A549 (cell line): ENCODE data around the gene CLEC2B. TPM values are rescaled to one million over a fixed set of nuclear protein-coding genes. Genes with fewer than 3 reads are reported as not detected.

Experiments used
- ATAC-seq, 2 experiments: fragments of 200-7000 bp in 1 of 2; fragments of >200 bp in 1 of 2; cut with Nextera tagmentation in 1 of 2; cut with Tn5 transposase in 1 of 2; 3 replicates each; pipeline versions ENCODE4 v1.8.0 to v1.9.1; 2018 to 2020; ENCODE audit warnings: mild to moderate bottlenecking in 1 of 2, moderate library complexity in 1 of 2
- CTCF ChIA-PET: fragments of 300-600 bp; sonication (Branson Sonifier 250); formaldehyde crosslinking; extraction: SDS; loops from one replicate; lab custom pipeline; 2021; ENCODE audit warnings: antibody characterized with exemption, inconsistent platforms; lab: Yijun Ruan, JAX
- POLR2A ChIA-PET: fragments of 350-600 bp; formaldehyde crosslinking; extraction: SDS; loops from one replicate; lab custom pipeline; 2021; ENCODE audit warnings: antibody characterized with exemption, inconsistent platforms; lab: Yijun Ruan, JAX
- DNase-seq, 2 experiments: peaks; one replicate each; pipeline versions ENCODE4 v3.0.0 to v3.0.0-alpha.2; 2011 to 2016; ENCODE audit warnings: low read depth in 1 of 2, low spot score in 1 of 2
- FAIRE-seq: peaks from 2 replicates; lab custom pipeline; 2011; peaks lifted over from hg19 to GRCh38; lab: Jason Lieb, UNC
- H3K27ac ChIP-seq, 2 experiments: fragments of >200 bp; sonication (Bioruptor Twin); formaldehyde crosslinking; 3 replicates each; pipeline ENCODE4 v1.5.1; 2016 to 2017
- H3K4me1 ChIP-seq: fragments of >200 bp; sonication (Bioruptor Twin); formaldehyde crosslinking; 3 replicates; pipeline ENCODE4 v1.6.1; 2016
- H3K4me2 ChIP-seq: fragments of >200 bp; sonication (Bioruptor Twin); formaldehyde crosslinking; 3 replicates; pipeline ENCODE4 v1.6.1; 2016
- H3K4me3 ChIP-seq: fragments of >200 bp; sonication (Bioruptor Twin); formaldehyde crosslinking; 3 replicates; pipeline ENCODE4 v1.5.1; 2016
- H3K9me3 ChIP-seq: fragments of >200 bp; sonication (Bioruptor Twin); formaldehyde crosslinking; 3 replicates; pipeline ENCODE4 v1.6.1; 2016
- BHLHE40 ChIP-seq: IDR thresholded peaks from 2 replicates; pipeline ENCODE4 v1.6.1; 2012; ENCODE audit warnings: low read depth, low read length, inconsistent platforms
- CBX2 ChIP-seq: fragments of 200-600 bp; sonication (generic); IDR thresholded peaks from 2 replicates; pipeline ENCODE4 v1.6.1; 2016; ENCODE audit warnings: low read depth, mild to moderate bottlenecking, borderline replicate concordance
- CBX8 ChIP-seq: fragments of 200-600 bp; sonication (generic); IDR thresholded peaks from 2 replicates; pipeline ENCODE4 v1.6.1; 2016
- FOSL2 ChIP-seq, 2 experiments: fragments of 450-650 bp in 1 of 2; fragments of >200 bp in 1 of 2; sonication (Bioruptor Twin) in 1 of 2; formaldehyde crosslinking; IDR thresholded peaks; 2 replicates each; pipeline versions ENCODE4 v1.5.0 to v1.6.1; 2016 to 2020; ENCODE audit warnings: mild to moderate bottlenecking in 1 of 2, moderate library complexity in 1 of 2
- FOXS1 ChIP-seq: fragments of 250-450 bp; sonication (Bioruptor Pico); IDR thresholded peaks from 2 replicates; pipeline ENCODE4 v1.5.0; 2020; ENCODE audit warnings: mild to moderate bottlenecking, moderate library complexity
- GATA3 ChIP-seq: IDR thresholded peaks from 2 replicates; pipeline ENCODE4 v1.6.1; 2012; ENCODE audit warnings: borderline replicate concordance
- HOXB13 ChIP-seq: fragments of 250-450 bp; sonication (Bioruptor Pico); IDR thresholded peaks from 2 replicates; pipeline ENCODE4 v1.5.0; 2020; ENCODE audit warnings: low read depth, mild to moderate bottlenecking, moderate library complexity
- HOXB5 ChIP-seq: fragments of 250-450 bp; sonication (Bioruptor Pico); IDR thresholded peaks from 2 replicates; pipeline ENCODE4 v1.5.0; 2020; ENCODE audit warnings: mild to moderate bottlenecking, moderate library complexity
- JUN ChIP-seq, 2 experiments: fragments of >200 bp; sonication (Bioruptor Twin); formaldehyde crosslinking; IDR thresholded peaks; 2 replicates in 1 of 2; 3 replicates in 1 of 2; pipeline ENCODE4 v1.6.1; 2016 to 2017
- KDM5A ChIP-seq: fragments of 200-600 bp; sonication (generic); IDR thresholded peaks from 2 replicates; pipeline ENCODE4 v1.6.1; 2016; ENCODE audit warnings: antibody characterized with exemption, mild to moderate bottlenecking
- MAFK ChIP-seq: fragments of 450-650 bp; IDR thresholded peaks from 2 replicates; pipeline ENCODE4 v1.6.1; 2014; ENCODE audit not compliant: partially characterized antibody
- NPAS2 ChIP-seq: fragments of 250-450 bp; sonication (Bioruptor Pico); IDR thresholded peaks from 2 replicates; pipeline ENCODE4 v1.8.0; 2022; ENCODE audit warnings: mild to moderate bottlenecking, moderate library complexity, borderline replicate concordance
- PHF8 ChIP-seq: fragments of 200-600 bp; sonication (generic); IDR thresholded peaks from 2 replicates; pipeline ENCODE4 v1.6.1; 2016; ENCODE audit warnings: low read depth, mild to moderate bottlenecking, antibody characterized with exemption, moderate library complexity, borderline replicate concordance
- POLR2AphosphoS2 ChIP-seq: conservative IDR thresholded peaks from 2 replicates; pipeline ENCODE4 v1.6.1; 2012; ENCODE audit warnings: low read length, improper control_type of control experiment, inconsistent platforms
- RCOR1 ChIP-seq: fragments of 150-350 bp; IDR thresholded peaks from 2 replicates; pipeline ENCODE4 v1.6.1; 2014; ENCODE audit warnings: antibody characterized with exemption, low read length, low read depth
- TP53 ChIP-seq: fragments of 250-450 bp; sonication (Bioruptor Pico); IDR thresholded peaks from 2 replicates; pipeline ENCODE4 v1.5.0; 2021; ENCODE audit warnings: mild to moderate bottlenecking, moderate library complexity
- ZC3H11A ChIP-seq: fragments of 450-650 bp; IDR thresholded peaks from 2 replicates; pipeline ENCODE4 v1.6.1; 2014; ENCODE audit warnings: antibody characterized with exemption, mild to moderate bottlenecking
- WGBS: methylation state at CpG from one replicate; pipeline ENCODE4 v1.1.6; 2017; ENCODE audit errors: missing lambda C conversion rate; 5-methylcytosine and 5-hydroxymethylcytosine counted together
- polyA plus RNA-seq, 4 experiments: library from polyadenylated mRNA; depleted of rRNA in 3 of 4; stranded (reverse); fragments of >200 nt; fragmentation: RNase III in 1 of 4; extraction: RNeasy Plus Mini Kit Qiagen cat#74134 plus additional on column Dnase treatment in 1 of 4; gene quantifications; 2 replicates in 3 of 4; 3 replicates in 1 of 4; pipeline ENCODE4 v1.2.3, GENCODE V29; 2011 to 2017
- TF ChIP-seq, protein P1 (sequence below): fragments of 250-450 bp; sonication (Bioruptor Pico); IDR thresholded peaks from 2 replicates; pipeline ENCODE4 v1.5.0; 2021; ENCODE audit warnings: mild to moderate bottlenecking, moderate library complexity, borderline replicate concordance
- TF ChIP-seq, protein P2 (sequence below): IDR thresholded peaks from 2 replicates; pipeline ENCODE4 v1.6.1; 2012
- TF ChIP-seq, protein P3 (sequence below): fragments of 200-600 bp; sonication (generic); IDR thresholded peaks from 2 replicates; pipeline ENCODE4 v1.6.1; 2016; ENCODE audit warnings: antibody characterized with exemption, mild to moderate bottlenecking, moderate library complexity
- TF ChIP-seq, protein P4 (sequence below): IDR thresholded peaks from 2 replicates; pipeline ENCODE4 v1.6.1; 2012

The CLEC2B gene
- polyA plus RNA-seq, 2 of the 4 experiments (the other 2 are of a cell fraction): 0.30 to 2.1 TPM

DNA sequence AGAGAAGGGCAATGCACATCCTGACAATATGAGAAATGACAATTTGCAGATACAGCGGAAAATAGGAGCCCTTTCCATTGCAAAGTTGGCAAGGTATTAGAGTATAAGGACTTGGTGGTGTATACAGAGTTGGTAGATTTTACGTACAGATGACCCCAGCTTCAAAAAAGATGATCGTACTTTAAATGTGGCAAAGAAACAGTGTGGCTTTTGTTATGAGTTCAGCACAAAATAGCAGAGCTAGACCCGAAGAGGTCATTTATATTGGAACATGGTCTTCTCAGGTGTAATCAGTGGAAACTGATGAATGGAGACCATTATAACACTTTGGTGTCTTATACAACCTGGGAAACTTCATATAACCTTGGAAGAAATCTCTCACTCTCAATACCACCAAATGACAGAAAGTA, 2.3 kb downstream of the CLEC2B start:
- CTCF ChIA-PET: interaction anchor here (0.9 to 1.0 kb wide), 2 partner anchors 56 to 146 kb away, joined by 3 read pairs; no protein-coding TSS in a partner anchor
- peak overlapping the region; percentile 76 for H3K4me2 ChIP-seq
- FAIRE-seq: no peak
- H3K4me3 ChIP-seq: no peak overlapping the region
- TF ChIP-seq CBX2 (no peak), MAFK (peak; percentile 38)
- TF ChIP-seq, protein P1, sequence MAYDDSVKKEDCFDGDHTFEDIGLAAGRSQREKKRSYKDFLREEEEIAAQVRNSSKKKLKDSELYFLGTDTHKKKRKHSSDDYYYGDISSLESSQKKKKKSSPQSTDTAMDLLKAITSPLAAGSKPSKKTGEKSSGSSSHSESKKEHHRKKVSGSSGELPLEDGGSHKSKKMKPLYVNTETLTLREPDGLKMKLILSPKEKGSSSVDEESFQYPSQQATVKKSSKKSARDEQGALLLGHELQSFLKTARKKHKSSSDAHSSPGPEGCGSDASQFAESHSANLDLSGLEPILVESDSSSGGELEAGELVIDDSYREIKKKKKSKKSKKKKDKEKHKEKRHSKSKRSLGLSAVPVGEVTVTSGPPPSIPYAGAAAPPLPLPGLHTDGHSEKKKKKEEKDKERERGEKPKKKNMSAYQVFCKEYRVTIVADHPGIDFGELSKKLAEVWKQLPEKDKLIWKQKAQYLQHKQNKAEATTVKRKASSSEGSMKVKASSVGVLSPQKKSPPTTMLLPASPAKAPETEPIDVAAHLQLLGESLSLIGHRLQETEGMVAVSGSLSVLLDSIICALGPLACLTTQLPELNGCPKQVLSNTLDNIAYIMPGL (CRISPR knock-in tag): no peak
- TF ChIP-seq, protein P2, sequence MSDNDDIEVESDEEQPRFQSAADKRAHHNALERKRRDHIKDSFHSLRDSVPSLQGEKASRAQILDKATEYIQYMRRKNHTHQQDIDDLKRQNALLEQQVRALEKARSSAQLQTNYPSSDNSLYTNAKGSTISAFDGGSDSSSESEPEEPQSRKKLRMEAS: no peak
- TF ChIP-seq, all 56 proteins: peak for 1
- no peaks in the 10 kb centered on the region for H3K4me1 ChIP-seq
- no peak overlapping the region for H3K27ac ChIP-seq
- 48% methylated on average over 4 of the region's 4 CpGs for WGBS
- no peak for ATAC-seq
- DNase-seq: no peak
- POLR2A ChIA-PET: no interaction called here
- no peaks in the 10 kb centered on the region for H3K9me3 ChIP-seq

DNA sequence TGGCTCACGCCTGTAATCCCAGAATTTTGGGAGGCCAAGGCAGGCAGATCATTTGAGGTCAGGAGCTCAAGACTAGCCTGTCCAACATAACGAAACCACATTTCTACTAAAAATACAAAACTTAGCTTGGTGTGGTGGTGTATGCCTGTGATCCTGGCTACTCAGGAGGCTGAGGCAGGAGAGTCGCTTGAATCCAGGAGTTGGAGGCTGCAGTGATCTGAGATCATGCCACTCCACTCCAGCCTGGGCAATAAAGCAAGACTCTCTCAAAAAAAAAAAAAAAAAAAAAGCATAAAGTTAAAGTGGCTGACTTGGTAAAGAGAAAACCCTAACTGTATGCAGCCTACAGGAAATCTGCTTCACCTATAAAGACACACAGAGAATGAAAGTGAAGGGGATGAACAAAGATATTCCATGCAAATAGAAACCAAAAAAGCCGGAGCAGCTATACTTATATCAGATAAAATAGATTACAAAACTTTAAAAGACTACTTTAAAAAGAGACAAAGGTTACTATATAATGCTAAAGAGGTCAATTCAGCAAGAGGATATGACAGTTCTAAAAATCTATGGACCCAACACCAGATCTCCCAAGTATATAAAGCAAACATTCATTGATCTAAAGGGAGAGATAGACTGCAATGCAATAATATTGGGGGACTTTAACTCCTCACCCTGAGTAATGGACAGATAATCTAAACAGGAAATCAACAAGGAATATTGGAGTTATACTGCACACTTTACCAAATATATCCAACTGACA, 4.1 kb downstream of the CLEC2B start:
- no peaks in the 10 kb centered on the region for H3K9me3 ChIP-seq
- ChIA-PET CTCF (interaction anchor here (0.6 to 0.9 kb wide), 2 partner anchors 16 to 196 kb away, joined by 3 read pairs; no protein-coding TSS in a partner anchor), POLR2A (no interaction called here)
- H3K4me2 ChIP-seq: peak overlapping the region; percentile 76
- H3K27ac ChIP-seq: no peak overlapping the region
- FAIRE-seq (no peak), DNase-seq (no peak), ATAC-seq (no peak; a peak in 1 of 6 replicates)
- WGBS: 38% methylated on average over 4 of the region's 4 CpGs
- no peaks in the 10 kb centered on the region for H3K4me1 ChIP-seq
- no peak overlapping the region for H3K4me3 ChIP-seq
- TF ChIP-seq POLR2AphosphoS2 (no peak), JUN (IDR thresholded peaks at IDR 0.05) (no peak), KDM5A (no peak), PHF8 (no peak), RCOR1 (no peak), HOXB13 (CRISPR knock-in tag) (no peak), FOXS1 (CRISPR knock-in tag) (no peak)
- TF ChIP-seq, protein P3, sequence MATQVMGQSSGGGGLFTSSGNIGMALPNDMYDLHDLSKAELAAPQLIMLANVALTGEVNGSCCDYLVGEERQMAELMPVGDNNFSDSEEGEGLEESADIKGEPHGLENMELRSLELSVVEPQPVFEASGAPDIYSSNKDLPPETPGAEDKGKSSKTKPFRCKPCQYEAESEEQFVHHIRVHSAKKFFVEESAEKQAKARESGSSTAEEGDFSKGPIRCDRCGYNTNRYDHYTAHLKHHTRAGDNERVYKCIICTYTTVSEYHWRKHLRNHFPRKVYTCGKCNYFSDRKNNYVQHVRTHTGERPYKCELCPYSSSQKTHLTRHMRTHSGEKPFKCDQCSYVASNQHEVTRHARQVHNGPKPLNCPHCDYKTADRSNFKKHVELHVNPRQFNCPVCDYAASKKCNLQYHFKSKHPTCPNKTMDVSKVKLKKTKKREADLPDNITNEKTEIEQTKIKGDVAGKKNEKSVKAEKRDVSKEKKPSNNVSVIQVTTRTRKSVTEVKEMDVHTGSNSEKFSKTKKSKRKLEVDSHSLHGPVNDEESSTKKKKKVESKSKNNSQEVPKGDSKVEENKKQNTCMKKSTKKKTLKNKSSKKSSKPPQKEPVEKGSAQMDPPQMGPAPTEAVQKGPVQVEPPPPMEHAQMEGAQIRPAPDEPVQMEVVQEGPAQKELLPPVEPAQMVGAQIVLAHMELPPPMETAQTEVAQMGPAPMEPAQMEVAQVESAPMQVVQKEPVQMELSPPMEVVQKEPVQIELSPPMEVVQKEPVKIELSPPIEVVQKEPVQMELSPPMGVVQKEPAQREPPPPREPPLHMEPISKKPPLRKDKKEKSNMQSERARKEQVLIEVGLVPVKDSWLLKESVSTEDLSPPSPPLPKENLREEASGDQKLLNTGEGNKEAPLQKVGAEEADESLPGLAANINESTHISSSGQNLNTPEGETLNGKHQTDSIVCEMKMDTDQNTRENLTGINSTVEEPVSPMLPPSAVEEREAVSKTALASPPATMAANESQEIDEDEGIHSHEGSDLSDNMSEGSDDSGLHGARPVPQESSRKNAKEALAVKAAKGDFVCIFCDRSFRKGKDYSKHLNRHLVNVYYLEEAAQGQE: no peak
- TF ChIP-seq, protein P4, sequence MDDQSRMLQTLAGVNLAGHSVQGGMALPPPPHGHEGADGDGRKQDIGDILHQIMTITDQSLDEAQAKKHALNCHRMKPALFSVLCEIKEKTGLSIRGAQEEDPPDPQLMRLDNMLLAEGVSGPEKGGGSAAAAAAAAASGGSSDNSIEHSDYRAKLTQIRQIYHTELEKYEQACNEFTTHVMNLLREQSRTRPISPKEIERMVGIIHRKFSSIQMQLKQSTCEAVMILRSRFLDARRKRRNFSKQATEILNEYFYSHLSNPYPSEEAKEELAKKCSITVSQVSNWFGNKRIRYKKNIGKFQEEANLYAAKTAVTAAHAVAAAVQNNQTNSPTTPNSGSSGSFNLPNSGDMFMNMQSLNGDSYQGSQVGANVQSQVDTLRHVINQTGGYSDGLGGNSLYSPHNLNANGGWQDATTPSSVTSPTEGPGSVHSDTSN: no peak

DNA sequence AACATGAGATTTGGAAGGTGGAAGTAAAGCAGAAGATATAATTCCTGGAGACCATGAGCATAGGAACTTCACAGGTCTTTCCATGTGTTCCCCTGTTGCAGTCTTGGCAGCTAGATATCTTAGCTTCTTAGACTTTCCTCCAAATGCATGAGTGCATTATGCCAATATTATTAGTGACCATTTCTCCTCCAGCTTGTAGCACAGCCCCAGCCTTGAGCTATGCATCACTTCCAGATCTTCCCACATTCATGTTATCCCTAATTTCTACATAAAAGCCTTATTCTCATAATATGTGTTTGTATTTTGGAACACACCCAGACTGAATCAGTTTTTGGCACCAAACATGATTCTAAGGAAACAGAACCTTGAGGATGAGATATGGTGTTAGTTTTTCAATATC, 11.0 kb downstream of the CLEC2B start:
- FAIRE-seq (no peak), ATAC-seq (no peak), DNase-seq (no peak)
- Histone ChIP-seq H3K4me2 (no peak overlapping the region), H3K27ac (no peak overlapping the region), H3K9me3 (no peaks in the 10 kb centered on the region), H3K4me3 (no peak overlapping the region), H3K4me1 (no peaks in the 10 kb centered on the region)
- CTCF ChIA-PET: no interaction called here
- TF ChIP-seq CBX8 (no peak), BHLHE40 (no peak), ZC3H11A (no peak), PHF8 (no peak), TP53 (CRISPR knock-in tag) (no peak), NPAS2 (no peak), HOXB5 (CRISPR knock-in tag) (no peak), GATA3 (no peak), FOSL2 (IDR thresholded peaks at IDR 0.05) (no peak), FOSL2 (CRISPR knock-in tag; IDR thresholded peaks at IDR 0.05) (no peak)
- POLR2A ChIA-PET: no interaction called here
